ENCODE data around the gene TMEM161A. TPM values are rescaled to one million over a fixed set of nuclear protein-coding genes. Genes with fewer than 3 reads are reported as not detected.
"Not testable (repeated sequence)": the region's sequence is repeated elsewhere in the genome, so short reads cannot be mapped to it uniquely, and the experiment has no call there.

TMEM161A gene
- total RNA-seq, 2 donors from 2014 or later = 56.1 to 66.6 TPM

- DNase-seq = peak; percentile 68
- Histone ChIP-seq H3K9ac (ENCODE audit: extremely low read depth, low read length, poor library complexity, severe bottlenecking) (no peak overlapping the region), H3K27me3 (ENCODE audit: control insufficient read depth, insufficient read depth, low read length, poor library complexity, severe bottlenecking) (no peaks in the 10 kb centered on the region), H3K9me3 (ENCODE audit: control insufficient read depth, low read length) (no peaks in the 10 kb centered on the region), H3K4me3 (ENCODE audit: low read length) (no peak overlapping the region), H3K4me1 (ENCODE audit: control insufficient read depth, insufficient read depth, low read length) (no peaks in the 10 kb centered on the region), H3K27ac (ENCODE audit: low read depth, low read length) (no peak overlapping the region), H3K36me3 (ENCODE audit: control insufficient read depth, insufficient read depth, low read length) (no peaks in the 10 kb centered on the region)
- Mint-ChIP-seq H3K27me3 (ENCODE audit: insufficient read depth) (peaks cover 25% of the 10 kb centered on the region), H3K36me3 (ENCODE audit: low read depth) (peaks cover 3% of the 10 kb centered on the region), H3K27ac (no peak overlapping the region), H3K4me1 (peaks cover 14% of the 10 kb centered on the region), H3K4me3 (no peak overlapping the region), H3K9me3 (no peaks in the 10 kb centered on the region)
- TF ChIP-seq CTCF (conservative IDR thresholded peaks at IDR 0.05) = no peak
- WGBS, 2 experiments (ENCODE audit: insufficient coverage in 1 of 2, insufficient read length in 1 of 2) = 84 to 89% methylated on average over 11 of the region's 11 CpGs
Observed at GRCh38 chr19:19107654-19108053, 30.6 kb downstream of the TMEM161A start.

- not testable (repeated sequence) for H3K36me3 Mint-ChIP-seq (ENCODE audit: low read depth); H3K4me3 Mint-ChIP-seq; H3K9ac ChIP-seq (ENCODE audit: extremely low read depth, low read length, poor library complexity, severe bottlenecking); H3K9me3 Mint-ChIP-seq; H3K27ac ChIP-seq (ENCODE audit: low read depth, low read length); DNase-seq; H3K27ac Mint-ChIP-seq; H3K36me3 ChIP-seq (ENCODE audit: control insufficient read depth, insufficient read depth, low read length); H3K4me1 ChIP-seq (ENCODE audit: control insufficient read depth, insufficient read depth, low read length); H3K4me3 ChIP-seq (ENCODE audit: low read length); H3K27me3 ChIP-seq (ENCODE audit: control insufficient read depth, insufficient read depth, low read length, poor library complexity, severe bottlenecking); H3K9me3 ChIP-seq (ENCODE audit: control insufficient read depth, low read length)
- Mint-ChIP-seq H3K4me1 (peaks cover 14% of the 10 kb centered on the region), H3K27me3 (ENCODE audit: insufficient read depth) (peaks cover 21% of the 10 kb centered on the region)
- 95 to 97% methylated on average over 6 to 7 of the region's 7 CpGs for WGBS, 2 experiments (ENCODE audit: insufficient coverage in 1 of 2, insufficient read length in 1 of 2)
Observed at GRCh38 chr19:19106938-19107337, 31.3 kb downstream of the TMEM161A start.

GRCh38 chr19:19106056-19106551, 32.2 kb downstream of the TMEM161A start:
- Histone ChIP-seq H3K4me3 (ENCODE audit: low read length) (peak overlapping the region; percentile 47), H3K9ac (ENCODE audit: extremely low read depth, low read length, poor library complexity, severe bottlenecking) (no peak overlapping the region), H3K4me1 (ENCODE audit: control insufficient read depth, insufficient read depth, low read length) (no peaks in the 10 kb centered on the region), H3K27ac (ENCODE audit: low read depth, low read length) (peak overlapping the region; percentile 77), H3K9me3 (ENCODE audit: control insufficient read depth, low read length) (no peaks in the 10 kb centered on the region), H3K27me3 (ENCODE audit: control insufficient read depth, insufficient read depth, low read length, poor library complexity, severe bottlenecking) (no peaks in the 10 kb centered on the region), H3K36me3 (ENCODE audit: control insufficient read depth, insufficient read depth, low read length) (no peaks in the 10 kb centered on the region)
- H3K36me3 Mint-ChIP-seq (ENCODE audit: low read depth) = peaks cover 3% of the 10 kb centered on the region
- H3K4me1 Mint-ChIP-seq = peaks cover 14% of the 10 kb centered on the region
- 41 to 48% methylated on average over 14 to 25 of the region's 25 CpGs for WGBS, 2 experiments (ENCODE audit: insufficient coverage in 1 of 2, insufficient read length in 1 of 2)
- peaks cover 14% of the 10 kb centered on the region for H3K27me3 Mint-ChIP-seq (ENCODE audit: insufficient read depth)
- H3K27ac Mint-ChIP-seq = peak overlapping the region; percentile 91
- H3K4me3 Mint-ChIP-seq = peak overlapping the region; percentile 69
- no peak for TF ChIP-seq CTCF (conservative IDR thresholded peaks at IDR 0.05)
- no peaks in the 10 kb centered on the region for H3K9me3 Mint-ChIP-seq
- DNase-seq = peak; percentile 83
